Duodenal mucosa (tissue), 2 donors: Measurements from ENCODE around the gene PTPN1.
"Not testable (repeated sequence)": the region's sequence is repeated elsewhere in the genome, so short reads cannot be mapped to it uniquely, and the experiment has no call there.

ENCODE experiments used
- H3K27ac ChIP-seq: one replicate; pipeline ENCODE4 v1.7.0; 2013; ENCODE audit warnings: low read depth, low read length
- H3K27me3 ChIP-seq, 2 donors: one replicate each; pipeline ENCODE4 v1.7.0; 2013; ENCODE audit warnings: low read length in 2 of 2, control low read depth in 1 of 2; ENCODE audit not compliant: insufficient read depth in 2 of 2, control insufficient read depth in 1 of 2
- H3K36me3 ChIP-seq, 2 donors: one replicate each; pipeline ENCODE4 v1.7.0; 2013; ENCODE audit warnings: low read length in 2 of 2, control low read depth in 1 of 2; ENCODE audit not compliant: insufficient read depth in 2 of 2, control insufficient read depth in 1 of 2
- H3K4me1 ChIP-seq, 2 donors: one replicate each; pipeline ENCODE4 v1.7.0; 2013; ENCODE audit warnings: low read length in 2 of 2, control low read depth in 1 of 2; ENCODE audit not compliant: insufficient read depth in 2 of 2, control insufficient read depth in 1 of 2
- H3K4me3 ChIP-seq, 2 donors: one replicate each; pipeline ENCODE4 v1.7.0; 2013; ENCODE audit warnings: low read length in 2 of 2, low read depth in 1 of 2
- H3K9ac ChIP-seq, 2 donors: one replicate each; pipeline ENCODE4 v1.7.0; 2013; ENCODE audit warnings: low read length in 2 of 2, low read depth in 1 of 2
- H3K9me3 ChIP-seq, 2 donors: one replicate each; pipeline ENCODE4 v1.7.0; 2013; ENCODE audit warnings: low read length in 2 of 2, control low read depth in 1 of 2; ENCODE audit not compliant: control insufficient read depth in 1 of 2

PTPN1 gene

DNA sequence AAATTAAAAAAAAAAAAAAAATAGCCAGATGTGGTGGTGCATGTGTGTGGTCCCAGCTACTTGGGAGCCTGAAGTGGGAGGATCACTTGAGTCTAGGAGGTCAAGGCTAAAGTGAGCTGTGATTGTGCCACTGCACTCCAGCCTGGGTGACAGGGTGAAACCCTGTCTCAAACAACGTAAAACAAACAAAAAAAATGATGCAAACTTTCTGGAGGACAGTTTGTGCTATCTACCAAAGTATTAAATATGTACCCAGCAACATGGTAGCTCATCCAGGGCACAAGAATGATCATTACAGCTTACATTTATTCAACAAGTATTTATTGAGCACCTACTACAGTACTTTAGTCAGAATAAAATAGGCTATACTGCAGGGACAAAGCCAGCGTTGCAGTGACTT, 40.4 kb upstream of the PTPN1 start:
- Histone ChIP-seq H3K9me3 (no peaks in the 10 kb centered on the region), H3K9ac (no peak overlapping the region), H3K4me3 (no peak overlapping the region), H3K27me3 (no peaks in the 10 kb centered on the region), H3K27ac (no peak overlapping the region), H3K36me3 (no peaks in the 10 kb centered on the region), H3K4me1 (peaks cover 10 to 18% of the 10 kb centered on the region in 2 donors)

- Histone ChIP-seq H3K27ac (no peak overlapping the region), H3K27me3 (no peaks in the 10 kb centered on the region), H3K4me1 (peaks cover 11 to 18% of the 10 kb centered on the region in 2 donors), H3K4me3 (no peak overlapping the region), H3K9ac (no peak overlapping the region), H3K36me3 (no peaks in the 10 kb centered on the region), H3K9me3 (no peaks in the 10 kb centered on the region)
Observed at GRCh38 chr20:50470264-50470858, 39.8 kb upstream of the PTPN1 start.

GRCh38 chr20:50471231-50471630, 39.0 kb upstream of the PTPN1 start:
- no peaks in the 10 kb centered on the region for H3K9me3 ChIP-seq
- no peaks in the 10 kb centered on the region for H3K27me3 ChIP-seq
- H3K4me3 ChIP-seq, result no peak overlapping the region
- H3K36me3 ChIP-seq, result no peaks in the 10 kb centered on the region
- no peak overlapping the region for H3K9ac ChIP-seq
- no peak overlapping the region for H3K27ac ChIP-seq
- peaks cover 15 to 23% of the 10 kb centered on the region in 2 donors for H3K4me1 ChIP-seq

DNA sequence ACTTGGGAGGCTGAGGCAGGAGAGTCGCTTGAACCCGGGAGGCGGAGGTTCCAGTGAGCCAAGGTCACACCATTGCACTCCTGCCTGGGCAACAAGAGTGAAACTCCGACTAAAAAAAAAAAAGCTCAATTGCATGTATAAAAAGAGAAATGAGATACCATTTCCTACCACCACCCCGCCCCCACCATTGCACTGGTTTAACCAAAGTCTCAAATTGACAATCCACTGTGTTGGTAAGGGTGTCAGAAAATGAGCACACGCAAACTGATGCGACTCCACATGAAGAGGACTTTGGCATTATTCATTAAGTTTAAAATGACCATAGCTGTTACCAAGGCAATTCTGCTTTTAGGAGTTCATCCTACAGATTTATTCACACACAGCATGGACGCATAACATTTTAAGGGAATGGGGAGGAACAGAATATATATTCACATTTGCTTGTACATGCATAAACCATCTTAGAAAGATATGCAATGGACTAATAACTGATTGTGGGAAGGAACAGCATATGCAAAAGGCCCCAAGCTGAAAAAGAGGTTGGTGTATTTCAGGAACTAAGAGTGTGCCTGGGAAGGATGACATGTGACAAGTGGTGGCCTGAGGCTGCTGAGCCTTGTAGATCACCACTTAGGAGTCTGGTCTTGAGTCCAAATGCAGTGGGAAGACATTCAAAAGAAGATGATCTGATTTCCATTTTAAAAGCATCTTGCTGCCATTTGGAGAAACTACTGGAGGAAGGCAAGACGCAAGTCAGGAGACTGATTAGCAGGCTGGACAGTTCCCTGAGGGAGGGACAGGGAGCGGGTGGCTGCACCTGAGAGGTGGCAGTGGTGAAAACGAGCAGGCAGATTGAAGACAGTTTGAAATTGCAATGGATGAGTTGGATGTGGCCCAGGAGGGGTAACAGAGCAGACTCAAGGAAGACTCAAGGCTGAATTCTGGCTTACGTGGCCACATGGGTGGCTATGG, 37.2 kb upstream of the PTPN1 start:
- H3K4me1 ChIP-seq, result peaks cover 16 to 24% of the 10 kb centered on the region in 2 donors
- no peak overlapping the region for H3K4me3 ChIP-seq
- H3K36me3 ChIP-seq, result no peaks in the 10 kb centered on the region
- no peak overlapping the region for H3K9ac ChIP-seq
- H3K27ac ChIP-seq, result no peak overlapping the region
- no peaks in the 10 kb centered on the region for H3K9me3 ChIP-seq
- no peaks in the 10 kb centered on the region for H3K27me3 ChIP-seq

DNA sequence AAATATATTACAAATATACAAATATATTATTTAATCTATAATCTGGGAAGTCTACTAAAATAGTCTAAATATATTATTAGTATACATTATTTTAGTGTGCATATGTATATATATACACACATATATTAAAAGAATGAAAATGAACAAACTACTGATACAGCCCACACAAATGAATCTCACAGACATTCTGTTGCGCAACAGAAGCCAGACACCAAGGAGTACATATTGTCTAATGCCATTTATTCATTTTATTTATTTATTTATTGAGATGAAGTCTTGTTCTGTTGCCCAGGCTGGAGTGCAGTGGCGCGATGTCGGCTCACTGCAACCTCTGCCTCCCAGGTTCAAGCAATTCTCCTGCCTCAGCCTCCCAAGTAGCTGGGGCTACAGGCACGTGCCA, 35.8 kb upstream of the PTPN1 start:
- peaks cover 23 to 30% of the 10 kb centered on the region in 2 donors for H3K4me1 ChIP-seq
- H3K9ac ChIP-seq, result not testable (repeated sequence)

DNA sequence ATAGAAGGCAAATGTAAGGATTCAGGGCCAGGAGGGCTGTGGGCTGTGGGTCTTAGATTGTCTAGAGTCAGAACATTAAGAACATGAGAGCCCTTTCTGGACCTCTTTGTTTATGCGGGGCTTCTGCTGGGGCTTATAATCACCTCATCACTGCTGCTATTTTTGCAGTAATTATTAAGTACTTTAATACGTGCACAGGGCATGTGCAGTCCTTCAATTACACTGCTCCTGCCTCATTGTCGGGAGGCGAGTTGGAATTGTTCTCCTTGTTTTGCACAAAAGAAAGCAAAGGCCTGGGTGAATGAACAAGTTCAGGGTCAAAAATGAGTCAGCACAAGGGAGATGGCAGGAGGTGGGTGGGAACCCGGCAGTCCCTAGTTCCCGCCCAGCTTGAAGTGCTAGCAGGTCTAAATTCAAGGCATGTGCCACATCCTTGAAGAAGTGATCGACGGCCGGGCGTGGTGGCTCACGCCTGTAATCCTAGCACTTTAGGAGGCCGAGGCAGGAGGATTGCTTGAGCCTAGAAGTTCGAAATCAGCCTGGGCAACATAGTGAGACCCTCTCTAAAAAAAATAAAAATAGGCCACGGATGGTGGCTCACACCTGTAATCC, 34.4 kb upstream of the PTPN1 start:
- H3K9ac ChIP-seq, result no peak overlapping the region
- no peaks in the 10 kb centered on the region for H3K9me3 ChIP-seq
- H3K27ac ChIP-seq, result no peak overlapping the region
- no peaks in the 10 kb centered on the region for H3K36me3 ChIP-seq
- no peaks in the 10 kb centered on the region for H3K27me3 ChIP-seq
- peaks cover 16 to 24% of the 10 kb centered on the region in 2 donors for H3K4me1 ChIP-seq
- no peak overlapping the region for H3K4me3 ChIP-seq

More for the DNA sequence above, 35.8 kb upstream of the PTPN1 start:
- not testable (repeated sequence) for H3K4me3 ChIP-seq, H3K9me3 ChIP-seq, H3K27me3 ChIP-seq, H3K36me3 ChIP-seq, H3K27ac ChIP-seq

DNA sequence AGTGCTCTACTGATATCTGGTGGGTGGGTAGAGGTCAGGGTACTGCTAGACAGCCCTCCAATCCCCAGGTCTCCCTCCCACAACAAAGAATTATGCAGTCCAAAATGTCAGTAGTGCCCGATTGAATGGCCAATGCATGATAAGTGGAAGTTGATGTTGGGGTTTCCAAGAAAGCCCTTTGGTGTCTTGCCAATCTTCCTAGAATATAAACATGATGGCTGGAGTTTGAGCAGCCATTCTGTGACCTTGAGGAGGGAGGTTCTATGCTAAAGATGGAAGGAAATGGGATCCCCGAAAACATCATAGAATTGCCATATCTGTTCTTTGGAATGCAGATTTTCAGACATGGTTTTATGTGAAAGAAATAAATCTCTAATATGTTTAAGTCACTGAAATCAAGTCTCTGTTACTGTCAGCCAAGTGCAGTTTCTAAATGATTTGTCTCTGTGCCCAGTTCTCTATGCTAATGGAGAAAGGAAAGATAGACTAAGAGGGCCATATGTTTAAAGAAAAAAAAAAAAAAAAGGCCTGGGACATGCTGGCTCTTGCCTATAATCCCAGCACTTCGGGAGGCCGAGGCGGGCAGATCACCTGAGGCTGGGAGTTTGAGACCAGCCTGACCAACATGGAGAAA, 32.8 kb upstream of the PTPN1 start:
- Histone ChIP-seq H3K4me1 (peaks cover 13 to 16% of the 10 kb centered on the region in 2 donors), H3K27me3 (no peaks in the 10 kb centered on the region), H3K9me3 (no peaks in the 10 kb centered on the region), H3K27ac (no peak overlapping the region), H3K36me3 (no peaks in the 10 kb centered on the region), H3K9ac (no peak overlapping the region), H3K4me3 (no peak overlapping the region)

- Histone ChIP-seq H3K9me3 (no peaks in the 10 kb centered on the region), H3K4me3 (no peak overlapping the region), H3K9ac (peak overlapping the region in 1 of 2 donors; percentile 18), H3K27ac (no peak overlapping the region), H3K27me3 (no peaks in the 10 kb centered on the region), H3K4me1 (peaks cover 13 to 18% of the 10 kb centered on the region in 2 donors), H3K36me3 (no peaks in the 10 kb centered on the region)
Observed at GRCh38 chr20:50478162-50478990, 31.8 kb upstream of the PTPN1 start.

GRCh38 chr20:50481741-50482140, 28.4 kb upstream of the PTPN1 start:
- Histone ChIP-seq H3K4me1 (peaks cover 8 to 23% of the 10 kb centered on the region in 2 donors), H3K4me3 (no peak overlapping the region), H3K27me3 (no peaks in the 10 kb centered on the region), H3K9ac (no peak overlapping the region), H3K27ac (no peak overlapping the region), H3K9me3 (no peaks in the 10 kb centered on the region), H3K36me3 (no peaks in the 10 kb centered on the region)
